ENCODE data around the gene PTPRC.
"Not testable (repeated sequence)": the region's sequence is repeated elsewhere in the genome, so short reads cannot be mapped to it uniquely, and the experiment has no call there.

The PTPRC gene, protein sequence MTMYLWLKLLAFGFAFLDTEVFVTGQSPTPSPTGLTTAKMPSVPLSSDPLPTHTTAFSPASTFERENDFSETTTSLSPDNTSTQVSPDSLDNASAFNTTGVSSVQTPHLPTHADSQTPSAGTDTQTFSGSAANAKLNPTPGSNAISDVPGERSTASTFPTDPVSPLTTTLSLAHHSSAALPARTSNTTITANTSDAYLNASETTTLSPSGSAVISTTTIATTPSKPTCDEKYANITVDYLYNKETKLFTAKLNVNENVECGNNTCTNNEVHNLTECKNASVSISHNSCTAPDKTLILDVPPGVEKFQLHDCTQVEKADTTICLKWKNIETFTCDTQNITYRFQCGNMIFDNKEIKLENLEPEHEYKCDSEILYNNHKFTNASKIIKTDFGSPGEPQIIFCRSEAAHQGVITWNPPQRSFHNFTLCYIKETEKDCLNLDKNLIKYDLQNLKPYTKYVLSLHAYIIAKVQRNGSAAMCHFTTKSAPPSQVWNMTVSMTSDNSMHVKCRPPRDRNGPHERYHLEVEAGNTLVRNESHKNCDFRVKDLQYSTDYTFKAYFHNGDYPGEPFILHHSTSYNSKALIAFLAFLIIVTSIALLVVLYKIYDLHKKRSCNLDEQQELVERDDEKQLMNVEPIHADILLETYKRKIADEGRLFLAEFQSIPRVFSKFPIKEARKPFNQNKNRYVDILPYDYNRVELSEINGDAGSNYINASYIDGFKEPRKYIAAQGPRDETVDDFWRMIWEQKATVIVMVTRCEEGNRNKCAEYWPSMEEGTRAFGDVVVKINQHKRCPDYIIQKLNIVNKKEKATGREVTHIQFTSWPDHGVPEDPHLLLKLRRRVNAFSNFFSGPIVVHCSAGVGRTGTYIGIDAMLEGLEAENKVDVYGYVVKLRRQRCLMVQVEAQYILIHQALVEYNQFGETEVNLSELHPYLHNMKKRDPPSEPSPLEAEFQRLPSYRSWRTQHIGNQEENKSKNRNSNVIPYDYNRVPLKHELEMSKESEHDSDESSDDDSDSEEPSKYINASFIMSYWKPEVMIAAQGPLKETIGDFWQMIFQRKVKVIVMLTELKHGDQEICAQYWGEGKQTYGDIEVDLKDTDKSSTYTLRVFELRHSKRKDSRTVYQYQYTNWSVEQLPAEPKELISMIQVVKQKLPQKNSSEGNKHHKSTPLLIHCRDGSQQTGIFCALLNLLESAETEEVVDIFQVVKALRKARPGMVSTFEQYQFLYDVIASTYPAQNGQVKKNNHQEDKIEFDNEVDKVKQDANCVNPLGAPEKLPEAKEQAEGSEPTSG (N-terminal part only)

DNA sequence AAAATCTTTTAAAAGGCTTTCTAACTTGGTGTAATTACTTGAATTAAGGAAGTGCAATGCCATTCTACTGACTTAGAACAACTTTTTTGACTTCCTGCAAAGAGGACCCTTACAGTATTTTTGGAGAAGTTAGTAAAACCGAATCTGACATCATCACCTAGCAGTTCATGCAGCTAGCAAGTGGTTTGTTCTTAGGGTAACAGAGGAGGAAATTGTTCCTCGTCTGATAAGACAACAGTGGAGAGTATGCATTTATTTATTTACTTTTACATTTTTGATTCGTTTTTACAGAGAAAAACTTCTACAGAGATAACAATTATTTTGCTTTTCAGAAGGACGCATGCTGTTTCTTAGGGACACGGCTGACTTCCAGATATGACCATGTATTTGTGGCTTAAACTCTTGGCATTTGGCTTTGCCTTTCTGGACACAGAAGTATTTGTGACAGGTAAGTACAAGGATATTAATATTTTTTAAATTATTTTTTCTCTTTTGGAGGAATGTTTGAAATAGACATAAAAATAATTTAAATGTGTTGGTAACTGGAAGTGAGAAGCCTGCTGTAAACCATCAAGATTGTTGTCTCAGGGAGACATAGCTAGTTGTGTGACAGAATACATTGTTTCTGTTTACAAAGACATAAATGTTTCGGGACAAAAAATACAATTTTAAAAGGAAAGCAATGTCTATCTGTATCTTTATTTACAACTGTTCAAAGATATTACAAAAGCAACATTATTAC lies at the start of gene PTPRC:
PTPRC (plus strand) TSS at position 147 of the 742 bp plus-strand sequence; CDS start at position 376, 229 bp downstream.
- H3K27ac ChIP-seq (ENCODE audit: low read length), result no peak within 1 kb of the TSS
- no peak within 1 kb of the TSS for H3K4me3 ChIP-seq (ENCODE audit: low read length)
- no peaks in the 10 kb centered on the region for H3K36me3 ChIP-seq (ENCODE audit: insufficient read depth, low read depth, low read length)
- no peaks in the 10 kb centered on the region for H3K9me3 ChIP-seq (ENCODE audit: insufficient read depth, low read depth, low read length)
- H3K27me3 ChIP-seq (ENCODE audit: insufficient read depth, low read length), result no peaks in the 10 kb centered on the region
- H3K9ac ChIP-seq (ENCODE audit: low read depth, low read length), result no peak within 1 kb of the TSS
- H3K4me1 ChIP-seq (ENCODE audit: insufficient read depth, low read length), result no peaks in the 10 kb centered on the region

DNA sequence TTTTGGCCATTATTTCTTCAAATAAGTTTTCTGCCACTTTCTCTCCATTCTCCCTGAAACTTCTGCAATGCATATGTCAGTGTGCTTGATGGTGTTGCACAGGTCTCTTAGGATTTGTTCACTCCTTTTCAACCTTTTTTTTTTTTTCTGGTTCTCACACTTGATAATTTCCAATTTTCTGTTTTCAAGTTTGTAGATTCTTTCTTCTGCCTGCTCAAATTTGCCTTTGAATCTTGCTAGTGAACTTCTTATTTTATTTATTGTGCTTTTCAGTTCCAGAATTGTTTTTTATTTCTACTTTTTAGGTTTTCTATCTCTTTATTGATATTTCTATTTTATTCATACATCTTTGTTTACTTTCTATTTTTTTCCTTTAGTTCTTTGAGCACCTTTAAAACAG lies 48.4 kb upstream of the PTPRC start:
- Histone ChIP-seq H3K36me3 (ENCODE audit: insufficient read depth, low read depth, low read length) (no peaks in the 10 kb centered on the region), H3K27me3 (ENCODE audit: insufficient read depth, low read length) (no peaks in the 10 kb centered on the region), H3K27ac (ENCODE audit: low read length) (no peak overlapping the region), H3K4me1 (ENCODE audit: insufficient read depth, low read length) (no peaks in the 10 kb centered on the region), H3K9ac (ENCODE audit: low read depth, low read length) (no peak overlapping the region), H3K4me3 (ENCODE audit: low read length) (no peak overlapping the region), H3K9me3 (ENCODE audit: insufficient read depth, low read depth, low read length) (no peaks in the 10 kb centered on the region; the same call in 1 of the 2 replicates)

DNA sequence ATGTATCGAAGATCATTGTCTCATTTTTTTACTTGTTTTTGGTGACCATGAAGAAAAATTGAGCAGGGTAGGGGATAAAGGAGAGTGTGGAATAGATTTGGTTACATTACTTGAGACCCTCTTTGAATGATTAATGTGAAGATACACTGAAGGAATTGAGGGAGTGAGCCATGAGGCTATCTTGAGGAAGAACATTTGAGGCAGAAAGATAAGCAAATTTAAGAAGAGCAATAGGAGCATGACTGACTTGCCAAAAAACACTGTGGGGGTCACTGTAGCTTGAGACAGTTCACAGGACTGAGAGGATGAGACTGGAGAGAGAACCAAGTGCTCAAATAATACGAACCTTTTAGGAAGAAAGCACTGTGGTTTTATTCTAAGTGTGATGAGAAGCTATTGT lies 43.1 kb upstream of the PTPRC start:
- Histone ChIP-seq H3K27ac (ENCODE audit: low read length) (no peak overlapping the region), H3K4me1 (ENCODE audit: insufficient read depth, low read length) (no peaks in the 10 kb centered on the region)

DNA sequence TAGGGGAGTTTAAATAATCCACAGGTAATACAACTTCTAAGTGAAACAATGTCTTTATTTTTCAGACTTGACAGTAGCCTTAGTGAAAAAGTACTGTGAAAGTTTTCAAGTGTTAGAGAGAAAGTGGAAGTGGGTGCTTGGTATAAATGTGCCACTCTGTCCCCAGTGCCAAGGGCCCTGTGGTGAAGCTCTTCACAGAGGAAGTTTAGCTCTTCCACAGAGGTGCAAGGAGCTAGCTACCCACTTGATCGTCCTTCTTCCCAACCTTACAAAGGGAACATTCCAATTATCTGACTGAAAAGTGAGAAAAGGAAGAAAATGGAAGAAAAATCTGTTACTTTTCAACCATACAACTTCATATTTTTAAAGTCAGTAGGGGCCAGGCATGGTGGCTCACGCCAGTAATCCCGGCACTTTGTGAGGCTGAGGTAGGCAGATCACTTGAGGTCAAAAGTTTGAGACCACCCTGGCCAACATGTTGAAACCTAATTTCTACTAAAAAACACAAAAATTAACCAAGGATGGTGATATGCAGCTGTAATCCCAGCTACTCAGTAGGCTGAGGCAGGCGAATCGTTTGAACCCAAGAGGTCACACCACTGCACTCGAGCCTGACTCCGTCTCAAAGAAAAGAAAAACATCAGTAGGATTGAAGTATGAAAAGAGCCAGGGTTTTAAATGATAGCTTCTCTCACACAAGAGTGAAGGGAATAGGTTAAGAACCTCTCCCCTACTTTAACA lies 41.0 kb upstream of the PTPRC start:
- no peaks in the 10 kb centered on the region for H3K4me1 ChIP-seq (ENCODE audit: insufficient read depth, low read length)
- H3K27ac ChIP-seq (ENCODE audit: low read length), result no peak overlapping the region
- no peaks in the 10 kb centered on the region for H3K36me3 ChIP-seq (ENCODE audit: insufficient read depth, low read depth, low read length)
- H3K4me3 ChIP-seq (ENCODE audit: low read length), result no peak overlapping the region
- H3K27me3 ChIP-seq (ENCODE audit: insufficient read depth, low read length), result no peaks in the 10 kb centered on the region
- peaks cover 8% of the 10 kb centered on the region; the same call in 1 of the 2 replicates for H3K9me3 ChIP-seq (ENCODE audit: insufficient read depth, low read depth, low read length)
- no peak overlapping the region for H3K9ac ChIP-seq (ENCODE audit: low read depth, low read length)

More for the DNA sequence above, 43.1 kb upstream of the PTPRC start:
- peaks cover 7% of the 10 kb centered on the region; the same call in 1 of the 2 replicates for H3K9me3 ChIP-seq (ENCODE audit: insufficient read depth, low read depth, low read length)
- no peak overlapping the region for H3K4me3 ChIP-seq (ENCODE audit: low read length)
- H3K36me3 ChIP-seq (ENCODE audit: insufficient read depth, low read depth, low read length), result no peaks in the 10 kb centered on the region
- H3K9ac ChIP-seq (ENCODE audit: low read depth, low read length), result no peak overlapping the region
- no peaks in the 10 kb centered on the region for H3K27me3 ChIP-seq (ENCODE audit: insufficient read depth, low read length)

DNA sequence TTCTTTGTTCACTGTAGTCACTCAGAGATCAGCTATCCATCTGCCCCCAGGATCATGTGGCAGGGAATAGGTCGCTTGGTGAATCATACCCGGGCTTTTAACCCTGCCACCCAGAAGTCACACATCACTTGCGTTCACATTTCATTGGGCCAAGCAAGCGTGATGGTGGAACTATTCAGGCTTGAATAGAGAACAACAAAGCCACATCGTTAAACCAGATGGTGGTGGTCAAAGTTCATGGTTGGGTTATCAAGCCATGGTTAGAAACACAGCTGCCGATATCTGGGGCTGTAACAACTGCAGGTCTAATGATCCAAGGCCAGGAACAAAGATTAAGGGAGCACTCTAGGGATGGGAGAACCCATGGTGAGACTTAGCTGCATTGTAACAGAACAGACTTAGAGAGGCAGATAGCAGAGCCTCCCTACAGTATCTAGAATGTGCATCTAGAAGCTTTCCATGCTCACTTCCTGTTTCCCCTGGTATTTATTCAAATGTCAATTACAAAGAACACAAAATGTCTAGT lies 40.0 kb upstream of the PTPRC start:
- Histone ChIP-seq H3K9ac (ENCODE audit: low read depth, low read length) (no peak overlapping the region), H3K9me3 (ENCODE audit: insufficient read depth, low read depth, low read length) (peaks cover 8% of the 10 kb centered on the region; the same call in 1 of the 2 replicates), H3K27me3 (ENCODE audit: insufficient read depth, low read length) (no peaks in the 10 kb centered on the region), H3K36me3 (ENCODE audit: insufficient read depth, low read depth, low read length) (no peaks in the 10 kb centered on the region), H3K27ac (ENCODE audit: low read length) (no peak overlapping the region), H3K4me1 (ENCODE audit: insufficient read depth, low read length) (no peaks in the 10 kb centered on the region), H3K4me3 (ENCODE audit: low read length) (no peak overlapping the region)

DNA sequence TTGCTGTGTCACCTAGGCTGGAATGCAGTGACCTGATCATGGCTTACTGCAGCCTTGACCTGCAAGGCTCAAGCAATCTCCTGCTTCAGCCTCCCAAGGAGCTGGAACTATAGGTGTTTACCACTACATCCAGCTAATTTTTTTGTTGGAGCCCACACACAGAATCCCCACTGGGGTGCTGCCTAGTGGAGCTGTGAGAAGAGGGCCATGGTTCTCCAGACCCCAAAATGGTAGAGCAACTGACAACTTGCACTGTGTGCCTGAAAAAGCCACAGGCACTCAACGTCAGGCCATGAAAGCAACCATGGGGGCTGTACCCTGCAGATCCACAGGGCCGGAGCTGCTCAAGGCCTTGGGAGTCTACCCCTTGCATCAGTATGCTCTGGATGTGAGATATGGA lies 39.1 kb upstream of the PTPRC start:
- Histone ChIP-seq H3K9ac (ENCODE audit: low read depth, low read length) (no peak overlapping the region), H3K4me3 (ENCODE audit: low read length) (no peak overlapping the region), H3K4me1 (ENCODE audit: insufficient read depth, low read length) (no peaks in the 10 kb centered on the region; the same call in 1 of the 2 replicates), H3K36me3 (ENCODE audit: insufficient read depth, low read depth, low read length) (no peaks in the 10 kb centered on the region), H3K9me3 (ENCODE audit: insufficient read depth, low read depth, low read length) (peaks cover 8% of the 10 kb centered on the region; the same call in 1 of the 2 replicates), H3K27me3 (ENCODE audit: insufficient read depth, low read length) (no peaks in the 10 kb centered on the region), H3K27ac (ENCODE audit: low read length) (no peak overlapping the region)

DNA sequence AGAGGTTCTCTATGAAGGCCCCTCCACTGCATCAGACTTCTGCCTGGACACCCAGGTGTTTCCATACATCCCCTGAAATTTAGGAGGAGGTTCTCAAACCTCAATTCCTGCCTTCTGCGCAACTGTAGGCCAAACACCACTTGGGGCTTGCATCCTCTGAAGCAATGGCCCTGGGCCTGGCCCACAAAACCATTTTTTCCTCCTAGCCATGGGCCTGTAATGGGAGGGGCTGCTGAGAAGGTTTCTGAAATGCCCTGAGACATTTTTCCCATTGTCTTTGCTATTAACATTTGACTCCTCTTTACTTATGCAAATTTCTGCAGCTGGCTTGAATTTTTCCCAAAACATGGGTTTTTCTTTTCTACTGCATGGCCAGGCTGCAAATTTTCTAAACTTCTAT lies 37.9 kb upstream of the PTPRC start:
- Histone ChIP-seq H3K4me1 (ENCODE audit: insufficient read depth, low read length) (peaks cover 8% of the 10 kb centered on the region), H3K27me3 (ENCODE audit: insufficient read depth, low read length) (no peaks in the 10 kb centered on the region), H3K27ac (ENCODE audit: low read length) (no peak overlapping the region), H3K9ac (ENCODE audit: low read depth, low read length) (no peak overlapping the region), H3K36me3 (ENCODE audit: insufficient read depth, low read depth, low read length) (no peaks in the 10 kb centered on the region), H3K4me3 (ENCODE audit: low read length) (no peak overlapping the region), H3K9me3 (ENCODE audit: insufficient read depth, low read depth, low read length) (peaks cover 8% of the 10 kb centered on the region; the same call in 1 of the 2 replicates)

DNA sequence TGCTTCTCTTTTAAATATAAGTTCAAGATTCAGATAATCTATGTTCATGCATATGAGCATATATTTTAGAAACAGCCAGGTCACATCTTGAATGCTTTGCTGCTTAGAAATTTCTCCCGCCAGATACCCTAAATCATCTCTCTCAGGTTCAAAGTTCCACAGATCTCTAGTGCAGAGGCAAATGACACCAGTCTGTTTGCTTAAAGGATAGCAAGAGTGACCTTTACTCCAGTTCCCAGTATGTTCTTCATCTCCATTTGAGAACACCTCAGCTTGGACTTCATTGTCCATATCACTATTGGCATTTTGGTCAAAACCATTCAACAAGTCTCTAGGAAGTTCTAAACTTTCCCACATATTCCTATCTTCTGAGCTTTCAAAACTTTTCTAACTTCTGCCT lies 37.5 kb upstream of the PTPRC start:
- not testable (repeated sequence) for H3K27me3 ChIP-seq (ENCODE audit: insufficient read depth, low read length); H3K9ac ChIP-seq (ENCODE audit: low read depth, low read length); H3K27ac ChIP-seq (ENCODE audit: low read length); H3K4me3 ChIP-seq (ENCODE audit: low read length); H3K36me3 ChIP-seq (ENCODE audit: insufficient read depth, low read depth, low read length); H3K9me3 ChIP-seq (ENCODE audit: insufficient read depth, low read depth, low read length)
- peaks cover 12% of the 10 kb centered on the region for H3K4me1 ChIP-seq (ENCODE audit: insufficient read depth, low read length)

DNA sequence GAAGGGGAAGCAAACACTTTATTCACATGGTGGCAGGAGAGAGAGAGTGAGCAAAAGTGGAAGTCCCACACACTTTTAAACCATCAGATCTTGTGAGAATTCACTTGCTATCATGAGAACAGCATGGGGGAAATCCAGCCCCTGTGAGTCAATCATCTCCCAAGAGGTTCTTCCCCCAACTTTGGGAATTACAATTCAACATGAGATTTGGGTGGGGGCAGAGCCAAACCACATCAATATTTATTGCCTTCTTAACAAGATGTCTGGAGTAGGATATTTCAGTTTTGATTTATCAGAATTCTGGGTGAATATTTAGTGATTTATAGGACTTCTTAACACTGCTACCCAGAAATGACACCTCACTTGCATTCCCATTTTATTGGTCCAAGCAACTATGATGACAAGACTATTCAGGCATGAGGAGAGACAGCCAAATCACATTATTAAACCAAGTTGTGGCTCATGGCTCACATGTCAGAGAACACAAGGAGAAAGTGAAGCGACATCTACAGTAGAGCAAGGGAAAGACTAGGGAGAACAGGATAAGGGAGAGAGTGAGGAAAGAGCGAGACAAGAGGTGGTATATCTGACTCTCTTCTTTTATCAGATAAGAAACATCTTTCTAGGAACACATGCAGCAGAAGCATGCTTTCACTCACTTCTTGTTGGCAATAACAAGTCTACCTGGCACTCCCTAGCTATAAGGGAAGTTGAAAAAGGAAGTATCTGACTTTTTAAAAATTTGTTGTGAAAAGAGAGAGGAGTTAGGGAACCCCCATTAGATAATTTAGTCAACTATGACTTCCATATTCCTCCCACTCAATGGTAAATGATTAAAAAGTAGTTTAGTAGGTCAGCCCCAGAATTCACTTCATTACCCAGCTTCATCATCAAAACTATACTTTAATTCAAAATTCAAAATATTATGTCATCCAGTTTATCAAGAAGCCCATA lies 36.6 kb upstream of the PTPRC start:
- H3K9ac ChIP-seq (ENCODE audit: low read depth, low read length), result no peak overlapping the region
- peaks cover 15% of the 10 kb centered on the region for H3K4me1 ChIP-seq (ENCODE audit: insufficient read depth, low read length)
- no peak overlapping the region for H3K27ac ChIP-seq (ENCODE audit: low read length)
- peaks cover 8% of the 10 kb centered on the region; the same call in 1 of the 2 replicates for H3K9me3 ChIP-seq (ENCODE audit: insufficient read depth, low read depth, low read length)
- no peak overlapping the region for H3K4me3 ChIP-seq (ENCODE audit: low read length)
- H3K36me3 ChIP-seq (ENCODE audit: insufficient read depth, low read depth, low read length), result no peaks in the 10 kb centered on the region
- no peaks in the 10 kb centered on the region for H3K27me3 ChIP-seq (ENCODE audit: insufficient read depth, low read length)

Data from iPS-20b (cell line).